Hepatocyte (in vitro differentiated cells): ENCODE data around the gene CD69.

Source experiments
- EZH2 ChIP-seq: fragments of 200-600 bp; sonication (generic); IDR thresholded peaks from 2 replicates; pipeline ENCODE4 v1.6.1; 2016; ENCODE audit warnings: antibody characterized with exemption, mild to moderate bottlenecking, borderline replicate concordance
- EZH2phosphoT487 ChIP-seq: fragments of 200-600 bp; sonication (generic); IDR thresholded peaks from one replicate; pipeline ENCODE4 v1.6.1; 2018; ENCODE audit warnings: antibody characterized with exemption, mild to moderate bottlenecking, low read depth, moderate library complexity; ENCODE audit not compliant: unreplicated experiment, severe bottlenecking
- TF ChIP-seq, protein P1 (sequence below): fragments of 200-600 bp; sonication (generic); IDR thresholded peaks from 2 replicates; pipeline ENCODE4 v1.5.1; 2016; ENCODE audit warnings: antibody characterized with exemption, mild to moderate bottlenecking; ENCODE audit not compliant: poor library complexity

DNA sequence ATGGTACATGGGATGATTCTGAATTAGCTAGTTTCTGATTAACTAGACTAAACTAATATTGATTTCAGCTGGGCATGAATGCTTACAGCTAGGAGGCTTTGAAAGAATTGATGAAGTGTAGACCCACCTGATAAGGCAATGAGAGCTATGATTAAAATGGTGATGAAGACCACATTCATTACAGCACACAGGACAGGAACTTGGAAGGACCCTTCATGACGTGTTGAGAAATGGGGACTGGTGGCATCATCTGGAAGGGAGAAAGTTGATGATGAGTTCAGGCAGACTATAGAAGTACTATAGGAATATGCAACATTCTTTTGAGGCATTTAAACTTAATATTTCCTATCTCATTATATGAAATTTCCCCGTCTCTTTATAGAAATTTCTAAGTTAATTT, 4.5 kb downstream of the CD69 start:
- TF ChIP-seq, protein P1, sequence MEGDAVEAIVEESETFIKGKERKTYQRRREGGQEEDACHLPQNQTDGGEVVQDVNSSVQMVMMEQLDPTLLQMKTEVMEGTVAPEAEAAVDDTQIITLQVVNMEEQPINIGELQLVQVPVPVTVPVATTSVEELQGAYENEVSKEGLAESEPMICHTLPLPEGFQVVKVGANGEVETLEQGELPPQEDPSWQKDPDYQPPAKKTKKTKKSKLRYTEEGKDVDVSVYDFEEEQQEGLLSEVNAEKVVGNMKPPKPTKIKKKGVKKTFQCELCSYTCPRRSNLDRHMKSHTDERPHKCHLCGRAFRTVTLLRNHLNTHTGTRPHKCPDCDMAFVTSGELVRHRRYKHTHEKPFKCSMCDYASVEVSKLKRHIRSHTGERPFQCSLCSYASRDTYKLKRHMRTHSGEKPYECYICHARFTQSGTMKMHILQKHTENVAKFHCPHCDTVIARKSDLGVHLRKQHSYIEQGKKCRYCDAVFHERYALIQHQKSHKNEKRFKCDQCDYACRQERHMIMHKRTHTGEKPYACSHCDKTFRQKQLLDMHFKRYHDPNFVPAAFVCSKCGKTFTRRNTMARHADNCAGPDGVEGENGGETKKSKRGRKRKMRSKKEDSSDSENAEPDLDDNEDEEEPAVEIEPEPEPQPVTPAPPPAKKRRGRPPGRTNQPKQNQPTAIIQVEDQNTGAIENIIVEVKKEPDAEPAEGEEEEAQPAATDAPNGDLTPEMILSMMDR = no peak
- TF ChIP-seq EZH2 = no peak
- no peak for TF ChIP-seq EZH2phosphoT487
